Vagina (tissue), 2 donors: ENCODE data around the gene SHTN1.

Experiments
- CTCF ChIP-seq, 3 experiments: fragments of 450-650 bp in 2 of 3; fragments of 200-600 bp in 1 of 3; sonication (generic) in 1 of 3; IDR thresholded peaks; one replicate each; pipeline ENCODE4 v1.5.1; 2017 to 2019; ENCODE audit warnings: antibody characterized with exemption in 3 of 3, mild to moderate bottlenecking in 2 of 3, moderate library complexity in 2 of 3
- POLR2A ChIP-seq, 2 donors: fragments of 450-650 bp; IDR thresholded peaks; one replicate each; pipeline ENCODE4 v1.6.1; 2017; ENCODE audit warnings: antibody characterized with exemption in 2 of 2, mild to moderate bottlenecking in 2 of 2, moderate library complexity in 2 of 2

- no peak for TF ChIP-seq POLR2A (IDR thresholded peaks at IDR 0.05)
- TF ChIP-seq CTCF (IDR thresholded peaks at IDR 0.05), result no peak
Observed at GRCh38 chr10:116849248-116850057, 155.5 kb downstream of the SHTN1 start, which contains the start of gene ENO4.
